NCI-H187 treated with DMSO at 0.1 percent for 48 hours (cell line): ENCODE data around the gene USP13.

Experiments
- DNase-seq: peaks from one replicate; lab custom pipeline; 2025; lab: John Stamatoyannopoulos, UW

Gene USP13

GRCh38 chr3:179697736-179698332 is 45.0 kb downstream of the USP13 start:
- DNase-seq, result no peak

DNA sequence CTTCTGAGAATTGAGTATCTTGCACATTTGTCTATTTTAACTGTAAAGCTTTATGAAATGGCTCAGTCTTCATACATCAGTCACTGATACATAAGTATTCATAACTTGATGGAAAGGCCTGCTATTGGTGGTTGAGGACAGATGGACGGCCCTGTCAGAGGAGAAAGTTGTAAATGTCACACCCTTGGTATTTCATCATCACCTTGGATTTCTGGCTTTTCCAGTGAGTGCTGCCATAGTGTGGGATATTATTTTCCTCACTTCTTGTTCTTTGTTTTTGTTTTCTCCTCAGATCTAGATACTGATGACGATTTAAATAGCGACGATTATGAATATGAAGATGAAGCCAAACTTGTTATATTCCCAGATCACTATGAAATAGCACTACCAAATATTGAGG is 47.9 kb downstream of the USP13 start:
- no peak for DNase-seq

DNA sequence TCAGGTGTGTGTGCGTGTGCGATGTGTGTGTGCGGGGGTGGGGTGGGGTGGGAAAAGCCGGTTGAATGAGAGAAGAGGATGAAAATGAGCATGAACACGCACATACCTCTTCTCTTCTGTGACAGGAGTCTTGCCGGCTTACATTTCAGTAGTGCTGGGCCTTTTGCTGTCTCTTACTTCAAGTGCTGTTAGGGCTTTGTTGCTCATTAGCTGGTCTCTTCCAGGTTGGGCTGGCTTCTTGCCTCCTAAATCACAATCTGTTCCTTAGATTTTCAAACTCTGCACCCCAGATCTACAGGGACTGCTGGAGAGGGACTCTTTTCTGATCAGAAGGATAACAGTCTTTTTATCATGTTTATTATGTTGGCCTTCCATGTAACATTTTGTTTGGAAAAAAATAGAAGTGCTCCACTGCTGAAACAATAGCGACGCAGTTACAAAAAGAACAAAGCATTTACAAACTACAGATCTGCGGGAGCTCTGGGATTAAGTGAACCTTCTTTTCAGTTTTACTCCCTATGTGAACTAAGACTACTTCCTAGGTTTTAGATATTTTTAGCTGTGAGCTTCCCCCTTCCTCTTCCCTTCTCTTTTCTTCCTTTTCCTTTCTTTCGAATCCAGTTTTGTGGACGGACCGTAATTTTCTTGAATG is 48.5 kb downstream of the USP13 start:
- no peak for DNase-seq

- no peak for DNase-seq
These were observed 49.6 kb downstream of the USP13 start for GRCh38 chr3:179702271-179702947.

- DNase-seq, result no peak
These were observed 51.0 kb downstream of the USP13 start for GRCh38 chr3:179703816-179704215.

- DNase-seq, result no peak
These were observed 53.4 kb downstream of the USP13 start for GRCh38 chr3:179706233-179706632.

GRCh38 chr3:179710079-179710478 is 57.2 kb downstream of the USP13 start:
- no peak for DNase-seq

DNA sequence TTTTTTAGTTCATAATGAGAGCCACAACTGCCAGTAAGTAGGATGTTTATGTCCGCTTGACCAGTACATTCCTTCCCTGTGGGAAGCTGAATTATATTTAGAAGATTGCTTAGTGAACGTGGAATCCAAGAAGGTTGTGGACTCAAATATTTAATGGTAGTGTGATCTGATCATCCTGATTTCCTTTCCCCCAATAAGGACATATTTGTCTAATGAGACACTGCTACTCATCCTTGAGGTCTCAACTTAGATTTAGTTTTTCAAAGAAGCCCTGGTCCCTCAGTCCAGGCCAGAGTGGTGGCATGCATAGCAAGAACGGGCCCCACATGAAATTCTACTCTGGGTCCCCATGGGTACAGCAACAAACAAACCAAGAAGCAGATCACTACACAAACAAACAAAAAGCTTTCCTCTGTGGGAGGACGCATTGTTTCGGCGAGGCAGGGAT is 60.8 kb downstream of the USP13 start:
- no peak for DNase-seq

DNA sequence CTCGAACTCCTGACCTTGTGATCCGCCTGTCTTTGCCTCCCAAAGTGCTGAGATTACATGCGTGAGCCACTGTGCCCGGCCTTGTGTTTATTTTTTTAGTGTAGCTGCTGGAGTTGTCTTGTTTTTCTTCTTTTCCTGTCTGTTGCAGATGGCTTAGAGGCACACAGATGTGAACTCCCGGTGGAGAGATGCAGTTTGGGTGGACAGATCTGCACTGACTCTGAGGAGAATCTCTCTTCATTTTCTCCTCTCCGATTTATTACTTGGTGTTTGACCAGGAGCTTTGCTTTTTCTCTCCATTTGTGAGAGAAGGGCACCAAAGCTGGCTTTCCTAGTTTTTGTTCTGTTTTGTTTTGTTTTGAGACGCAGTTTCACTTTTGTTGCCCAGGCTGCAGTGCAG is 62.7 kb downstream of the USP13 start:
- DNase-seq, result no peak

DNA sequence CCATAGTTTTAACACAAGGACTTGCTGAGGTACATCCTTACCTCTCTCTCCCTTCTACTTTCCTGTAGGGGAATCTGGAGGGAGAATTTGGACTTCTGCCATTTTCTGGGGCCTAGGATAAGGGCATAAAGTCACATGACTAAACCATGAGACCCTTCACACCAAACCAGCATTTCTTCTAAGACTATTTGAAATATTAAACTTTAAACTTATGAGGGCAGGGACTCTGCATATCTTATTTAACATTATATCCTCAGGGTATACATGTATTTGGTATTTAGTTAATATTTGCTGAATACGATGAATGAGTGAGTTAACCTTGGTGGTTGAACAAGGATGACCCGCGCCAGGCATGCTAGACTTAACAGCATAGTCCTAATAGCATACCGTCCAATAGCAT is 63.4 kb downstream of the USP13 start:
- DNase-seq, result no peak

DNA sequence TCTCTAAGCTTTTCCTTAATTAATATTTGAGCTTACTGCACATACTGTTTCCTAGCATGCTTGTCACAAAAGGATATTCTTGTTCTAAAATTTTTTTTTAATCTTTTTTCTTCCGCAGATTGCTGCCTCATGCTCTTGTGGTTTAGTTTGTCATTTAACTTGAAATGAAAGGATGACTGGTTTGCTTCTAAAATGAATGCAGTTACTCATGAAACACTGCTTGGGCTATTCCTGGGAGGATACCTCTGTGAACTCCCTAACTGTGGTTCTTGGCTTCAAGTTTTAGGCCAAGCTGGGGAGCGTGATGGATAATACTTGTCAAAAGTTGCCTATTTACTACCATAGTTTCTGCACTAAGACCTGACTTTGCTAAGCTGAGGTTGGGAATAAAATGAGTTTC is 64.0 kb downstream of the USP13 start:
- no peak for DNase-seq

GRCh38 chr3:179717219-179717618 is 64.4 kb downstream of the USP13 start:
- DNase-seq, result no peak

GRCh38 chr3:179719048-179719734 is 66.4 kb downstream of the USP13 start:
- no peak for DNase-seq

DNA sequence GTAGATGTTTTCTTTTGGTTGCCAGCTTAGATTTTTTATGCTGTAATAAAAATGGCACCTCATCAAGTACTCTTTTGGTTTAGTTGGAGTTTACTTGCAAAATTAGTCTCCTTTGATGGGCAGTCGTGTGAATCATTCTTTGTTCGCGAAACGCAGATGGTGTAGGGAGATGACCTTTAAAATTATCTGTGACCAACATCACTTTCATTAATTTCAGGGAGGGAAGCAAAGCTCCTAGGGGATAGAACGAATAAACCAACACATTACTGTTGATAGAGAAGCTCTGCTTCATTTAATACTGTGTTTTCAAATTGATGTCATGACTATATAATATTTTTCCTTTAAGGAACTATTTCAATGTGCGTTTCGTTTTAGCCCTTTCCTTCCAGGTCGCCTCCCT is 67.4 kb downstream of the USP13 start:
- DNase-seq, result no peak

DNA sequence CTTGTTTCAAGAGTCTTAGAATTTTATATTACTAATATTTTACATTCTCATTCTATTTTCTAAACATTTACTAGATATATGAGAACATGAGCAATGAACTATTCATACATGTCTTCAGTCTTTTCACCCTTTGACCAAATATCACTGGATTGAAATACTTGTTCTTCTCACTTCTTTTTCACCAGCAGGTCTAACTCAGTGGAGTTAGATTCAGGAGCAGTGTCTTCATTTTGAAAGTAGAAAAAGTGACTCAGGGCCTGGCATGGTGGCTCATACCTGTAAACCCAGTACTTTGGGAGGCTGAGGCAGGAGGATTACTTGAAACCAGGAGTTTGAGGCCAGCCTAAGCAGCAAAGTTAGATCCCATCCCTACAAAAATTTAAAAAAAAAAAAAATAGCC is 70.8 kb downstream of the USP13 start:
- DNase-seq, result no peak

DNA sequence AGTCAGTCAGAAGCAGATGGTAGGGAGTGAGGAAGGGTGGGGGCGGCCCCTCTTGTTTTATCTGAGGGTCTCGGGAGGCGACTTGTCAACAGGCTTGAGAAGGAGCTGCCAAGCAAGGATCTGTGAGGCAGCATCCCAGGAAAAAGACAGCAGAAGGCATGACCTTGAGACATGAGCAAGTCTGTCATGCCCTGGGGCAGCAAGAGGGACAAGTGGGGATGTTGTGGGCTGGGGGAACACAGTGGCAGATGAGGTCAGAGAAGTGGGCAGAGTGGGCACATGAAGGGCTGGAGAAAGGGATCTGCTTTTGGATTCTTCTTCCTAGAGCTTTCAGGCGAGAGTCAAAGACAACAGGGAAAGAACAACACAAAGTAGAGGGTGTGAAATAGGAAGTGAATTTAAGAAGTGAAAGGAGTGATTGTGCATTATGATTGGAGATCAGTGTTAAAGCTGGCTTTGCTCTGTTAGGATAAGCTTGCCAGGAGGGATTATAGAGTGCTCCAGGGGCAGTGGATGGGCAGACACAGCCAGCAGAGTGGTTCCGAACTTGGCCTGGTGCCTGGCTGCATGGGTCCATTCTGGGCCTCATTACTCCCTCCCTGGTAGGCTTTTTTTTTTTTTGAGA is 73.3 kb downstream of the USP13 start:
- no peak for DNase-seq

DNA sequence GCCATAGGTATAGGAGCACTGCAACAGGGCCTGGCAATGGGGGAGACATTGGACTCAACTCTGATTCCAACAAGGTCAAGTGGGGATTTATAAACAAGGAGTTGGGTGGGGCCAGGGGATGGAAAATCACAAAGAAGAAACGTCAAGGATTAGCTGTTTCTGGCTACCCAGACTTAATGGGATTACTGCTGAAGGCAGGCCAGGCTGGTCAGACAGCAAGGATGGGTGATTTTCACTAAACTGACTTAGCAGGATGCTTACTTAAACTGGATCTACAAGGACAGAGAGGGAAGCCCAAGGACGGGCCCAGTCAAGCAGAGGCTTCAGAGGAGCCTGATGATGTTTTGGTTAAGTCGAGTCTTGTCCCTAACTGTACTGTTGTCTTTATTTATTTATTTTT is 76.2 kb downstream of the USP13 start:
- DNase-seq, result no peak

DNA sequence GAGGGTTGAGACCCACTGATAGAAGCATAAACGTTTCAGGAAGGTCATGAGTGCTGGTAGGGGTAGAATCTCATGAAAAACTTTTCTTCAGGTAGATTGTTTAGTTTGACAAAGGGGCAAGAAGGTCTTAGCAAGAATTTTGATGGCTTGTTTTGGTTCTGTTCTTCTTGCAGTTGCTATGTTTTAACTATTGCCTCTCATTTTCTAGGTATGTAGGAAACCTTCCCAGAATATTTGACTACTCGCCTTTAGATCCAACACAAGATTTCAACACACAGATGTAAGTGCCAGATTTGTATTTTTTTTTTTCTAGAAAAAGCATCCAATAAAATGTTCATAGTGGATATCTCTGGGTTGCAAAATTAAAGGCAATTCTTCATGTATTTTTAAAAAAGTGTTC is 77.1 kb downstream of the USP13 start:
- no peak for DNase-seq

- DNase-seq, result no peak
These were observed 77.7 kb downstream of the USP13 start for GRCh38 chr3:179730506-179730905.

- DNase-seq, result no peak
These were observed 78.7 kb downstream of the USP13 start for GRCh38 chr3:179731544-179731943.

- DNase-seq, result no peak
These were observed 80.0 kb downstream of the USP13 start for GRCh38 chr3:179732661-179733348.

GRCh38 chr3:179733797-179734196 is 81.0 kb downstream of the USP13 start:
- no peak for DNase-seq
